ENCODE measurements around the gene STK32B. TPM values are rescaled to one million over a fixed set of nuclear protein-coding genes. Genes with fewer than 3 reads are reported as not detected.

The STK32B gene
- total and polyA plus RNA-seq, 9 of the 15 experiments (the other 6 are each of a cell fraction or from before 2014, with no cell fraction given), result 0.03 to 0.20 (median 0.07) TPM; not detected in 2

- CTCF ChIA-PET (ENCODE audit: low intra/inter-chr PET ratio), result no interaction called here
- intact Hi-C loops (cut with micrococcal nuclease) (no loop called here), in situ Hi-C loops (cut with MboI) (no loop called here)
- Histone ChIP-seq H4K20me1 (replicated peaks; ENCODE audit: control insufficient read depth, insufficient read depth, low read length) (no peaks in the 10 kb centered on the region), H3K9me3 (replicated peaks; ENCODE audit: control insufficient read depth, insufficient read depth, low read depth, low read length) (no peaks in the 10 kb centered on the region), H2AFZ (ENCODE audit: low read depth, low read length) (no peak overlapping the region), H3K4me2 (ENCODE audit: insufficient read depth, low read length) (no peak overlapping the region), H3K4me3 (no peak overlapping the region), H3K4me1 (replicated peaks in 1 of 2; ENCODE audit: control insufficient read depth in 2 of 2, insufficient read depth in 2 of 2, low read length in 2 of 2) (no peaks in the 10 kb centered on the region), H3K36me3 (ENCODE audit: control insufficient read depth, insufficient read depth, low read length) (no peaks in the 10 kb centered on the region), H3K27ac (ENCODE audit: extremely low read depth, low read depth, low read length) (no peak overlapping the region), H3K9me1 (ENCODE audit: control insufficient read depth, insufficient read depth, low read length) (no peaks in the 10 kb centered on the region), H3K27me3 (ENCODE audit: control insufficient read depth in 2 of 2, insufficient read depth in 2 of 2, low read length in 2 of 2) (peaks cover 2 to 10% of the 10 kb centered on the region in 2 experiments; a peak in 1 of 5 replicates), H3K9ac (ENCODE audit: insufficient read depth in 1 of 2, low read depth in 2 of 2, low read length in 2 of 2) (no peak overlapping the region), H3K79me2 (ENCODE audit: control insufficient read depth, insufficient read depth, low read length) (no peaks in the 10 kb centered on the region)
- TF ChIP-seq BMI1 (IDR thresholded peaks at IDR 0.05; ENCODE audit: low read length), result no peak
- no peak for TF ChIP-seq ZFPM2 (CRISPR knock-in tag; IDR thresholded peaks at IDR 0.05)
- TF ChIP-seq ARID3B (CRISPR knock-in tag; IDR thresholded peaks at IDR 0.05; ENCODE audit: borderline replicate concordance), result no peak
- no peak for TF ChIP-seq ETS1 (conservative IDR thresholded peaks at IDR 0.05; ENCODE audit: control insufficient read depth, low read depth, low read length)
- TF ChIP-seq ZNF668 (CRISPR knock-in tag; IDR thresholded peaks at IDR 0.05), result no peak
- no peak for TF ChIP-seq MTA3 (IDR thresholded peaks at IDR 0.05; ENCODE audit: borderline replicate concordance)
- ATAC-seq (no peak), DNase-seq (ENCODE audit: extremely low read depth in 1 of 4, low spot score in 3 of 4) (no peak), FAIRE-seq (no peak)
- POLR2A ChIA-PET, result interaction anchor here (0.6 kb wide), 1 partner anchor 72 kb away, joined by 3 read pairs; no protein-coding TSS in a partner anchor
- no TSS peak for BruUV-seq (replicated peaks)
- 2% methylated on average over 4 of the region's 4 CpGs for WGBS (ENCODE audit: insufficient coverage, low coverage, missing lambda C conversion rate)
These were observed 476.8 kb downstream of the STK32B start for GRCh38 chr4:5528031-5528436.
